Fibroblast of villous mesenchyme (primary cell): ENCODE results near the gene FCSK. TPM values are rescaled to one million over a fixed set of nuclear protein-coding genes. Genes with fewer than 3 reads are reported as not detected.
"Not testable (repeated sequence)": the region's sequence is repeated elsewhere in the genome, so short reads cannot be mapped to it uniquely, and the experiment has no call there.

ENCODE experiments used
- DNase-seq: peaks from one replicate; pipeline ENCODE4 v3.0.0-alpha.2; 2010; ENCODE audit warnings: low read depth
- H3K4me3 ChIP-seq: 2 replicates; pipeline ENCODE4 v1.5.1; 2011; ENCODE audit warnings: low read depth, mild to moderate bottlenecking, low read length
- CTCF ChIP-seq: IDR thresholded peaks from 2 replicates; pipeline ENCODE4 v1.5.1; 2012; ENCODE audit warnings: low read depth, mild to moderate bottlenecking, low read length; ENCODE audit not compliant: insufficient read depth
- total RNA-seq: library from RNA; depleted of rRNA; stranded (reverse); fragments of >200 nt; gene quantifications from 2 replicates; pipeline ENCODE4 v1.2.3, GENCODE V29; 2012

Gene FCSK
- total RNA-seq: 9.0 and 9.5 TPM in 2 replicates

GRCh38 chr16:70454222-70455034 is at the start of gene FCSK:
Gene FCSK, plus strand, starts transcription at chr16:70454595. Its CDS starts 8,596 bp downstream, at chr16:70463191.
- peak; percentile 76 for DNase-seq
- peak within 1 kb of the TSS; percentile 84 for H3K4me3 ChIP-seq
- no peak for TF ChIP-seq CTCF

- not testable (repeated sequence) for DNase-seq, H3K4me3 ChIP-seq
Measured at GRCh38 chr16:70406104-70406503, 48.3 kb upstream of the FCSK start.

GRCh38 chr16:70407811-70408274 is 46.6 kb upstream of the FCSK start:
- no peak overlapping the region for H3K4me3 ChIP-seq
- no peak for TF ChIP-seq CTCF
- DNase-seq: no peak

- TF ChIP-seq CTCF: no peak
- no peak overlapping the region for H3K4me3 ChIP-seq
- DNase-seq: no peak
Measured at GRCh38 chr16:70410734-70411133, 43.7 kb upstream of the FCSK start.

GRCh38 chr16:70412385-70412784 is 42.0 kb upstream of the FCSK start:
- DNase-seq: no peak
- TF ChIP-seq CTCF: no peak

GRCh38 chr16:70413572-70413971 is 40.8 kb upstream of the FCSK start:
- not testable (repeated sequence) for DNase-seq, H3K4me3 ChIP-seq

More at GRCh38 chr16:70412385-70412784, 42.0 kb upstream of the FCSK start:
- H3K4me3 ChIP-seq: no peak overlapping the region

GRCh38 chr16:70416748-70417616 is 37.4 kb upstream of the FCSK start:
- no peak for DNase-seq

More at GRCh38 chr16:70416748-70417616, 37.4 kb upstream of the FCSK start:
- no peak overlapping the region for H3K4me3 ChIP-seq
- no peak for TF ChIP-seq CTCF
